HG03469 (cell line): ENCODE measurements around the gene DPYSL3.
"Not testable (repeated sequence)": the region's sequence is repeated elsewhere in the genome, so short reads cannot be mapped to it uniquely, and the experiment has no call there.

Source experiments
- ATAC-seq: cut with Tn5 transposase; IDR thresholded peaks from one replicate; pipeline ENCODE4 v1.9.1; 2021; ENCODE audit warnings: mild to moderate bottlenecking, moderate library complexity, moderate number of reproducible peaks; ENCODE audit not compliant: unreplicated experiment

DPYSL3 gene

DNA sequence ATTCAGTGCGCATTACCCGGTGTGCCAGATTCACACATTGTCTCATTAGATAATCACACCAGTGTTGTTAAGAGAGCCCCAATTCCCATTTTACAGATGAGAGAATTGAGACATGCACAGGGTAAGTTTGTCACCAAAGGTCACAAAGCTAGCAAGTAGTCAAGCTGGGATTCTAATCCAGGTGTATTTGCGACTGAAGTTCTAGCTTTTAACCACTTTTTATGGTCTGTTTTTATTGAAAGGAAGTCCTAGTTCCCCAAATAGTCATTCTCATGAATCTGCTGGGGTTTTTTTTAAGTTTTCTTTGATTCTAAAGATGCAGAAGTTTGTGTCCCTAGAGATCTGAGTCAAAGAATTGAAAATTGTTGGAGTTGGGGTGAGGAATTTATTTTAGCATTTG is 136.5 kb downstream of the DPYSL3 start:
- ATAC-seq = no peak

DNA sequence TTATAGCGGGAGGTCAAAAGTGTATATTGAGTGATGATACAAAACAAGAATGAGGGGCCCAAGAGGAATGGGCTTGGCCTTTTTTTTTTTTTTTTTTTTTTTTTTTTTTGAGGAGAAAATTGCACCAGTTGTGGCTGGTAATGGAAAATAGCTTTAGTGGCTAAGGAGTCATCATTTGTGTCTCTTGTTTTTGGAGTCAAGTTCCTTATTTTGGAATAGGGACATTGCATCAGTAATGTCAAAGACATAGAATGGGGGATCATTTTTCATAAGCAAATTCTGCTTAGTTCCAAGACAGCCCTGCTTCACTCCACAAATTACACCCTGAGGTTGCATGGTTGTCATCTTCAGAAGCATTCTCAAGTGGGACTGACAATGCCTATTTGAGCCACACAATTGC is 137.7 kb downstream of the DPYSL3 start:
- no peak for ATAC-seq

DNA sequence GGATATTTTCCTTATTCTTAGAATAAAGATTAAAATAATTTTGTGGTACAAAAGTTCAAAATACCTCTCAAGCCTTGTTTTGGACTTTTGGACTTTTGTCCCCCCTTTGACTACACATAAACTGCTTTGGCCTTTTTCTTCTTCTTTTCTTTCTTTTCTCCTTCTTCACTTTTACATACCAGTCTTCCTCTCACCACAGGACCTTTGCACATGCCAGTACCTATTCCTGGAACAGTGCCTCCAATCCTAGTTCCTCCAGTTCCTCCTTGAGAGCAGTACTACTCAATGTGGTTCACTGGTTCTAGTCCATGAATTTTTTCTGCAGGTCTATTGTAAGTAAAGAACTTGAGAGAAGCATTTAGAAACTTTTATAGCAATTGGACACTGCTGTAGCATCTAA is 138.6 kb downstream of the DPYSL3 start:
- ATAC-seq = no peak

DNA sequence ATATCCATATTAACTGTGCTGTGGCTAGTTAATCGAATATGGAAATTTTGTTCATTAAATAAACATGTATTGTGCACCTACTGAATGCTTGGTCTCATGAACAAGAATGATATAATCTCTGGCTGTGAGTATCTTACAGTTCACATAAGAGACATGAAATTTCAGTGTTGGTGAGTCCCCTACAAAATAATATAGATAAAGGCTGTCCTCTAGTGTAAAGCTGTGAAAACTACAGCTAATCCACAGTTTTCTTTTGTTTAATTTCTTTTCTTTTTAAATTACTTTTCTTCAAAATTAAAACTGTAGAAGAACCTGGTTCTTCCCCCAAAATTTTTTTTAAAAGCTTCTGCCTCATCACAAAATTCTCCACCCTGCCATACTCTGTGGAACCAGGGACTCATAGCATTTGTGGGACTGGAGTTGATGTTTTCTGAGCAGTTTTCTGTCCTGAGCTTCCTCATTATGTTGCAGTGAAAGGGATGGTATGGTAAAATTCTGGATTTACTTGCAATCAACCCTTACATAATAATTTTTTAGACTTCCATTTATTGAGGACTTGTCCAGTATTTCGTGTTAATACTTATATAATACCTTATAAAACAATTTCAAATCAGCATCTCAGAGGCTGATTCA is 140.0 kb downstream of the DPYSL3 start:
- no peak for ATAC-seq

DNA sequence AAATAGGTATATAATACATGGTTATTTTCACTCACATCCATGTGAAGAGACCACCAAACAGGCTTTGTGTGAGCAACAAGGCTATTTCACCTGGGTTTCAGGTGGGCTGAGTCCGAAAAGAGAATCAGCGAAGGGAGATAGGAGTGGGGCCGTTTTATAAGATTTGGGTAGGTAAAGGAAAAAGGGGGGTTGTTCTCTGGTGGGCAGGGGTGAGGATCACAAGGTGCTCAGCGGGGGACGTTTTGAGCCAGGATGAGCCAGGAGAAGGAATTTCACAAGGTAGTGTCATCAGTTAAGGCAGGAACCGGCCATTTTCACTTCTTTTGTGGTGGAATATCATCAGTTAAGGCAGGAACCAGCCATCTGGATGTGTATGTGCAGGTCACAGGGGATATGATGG is 142.5 kb downstream of the DPYSL3 start:
- not testable (repeated sequence) for ATAC-seq

DNA sequence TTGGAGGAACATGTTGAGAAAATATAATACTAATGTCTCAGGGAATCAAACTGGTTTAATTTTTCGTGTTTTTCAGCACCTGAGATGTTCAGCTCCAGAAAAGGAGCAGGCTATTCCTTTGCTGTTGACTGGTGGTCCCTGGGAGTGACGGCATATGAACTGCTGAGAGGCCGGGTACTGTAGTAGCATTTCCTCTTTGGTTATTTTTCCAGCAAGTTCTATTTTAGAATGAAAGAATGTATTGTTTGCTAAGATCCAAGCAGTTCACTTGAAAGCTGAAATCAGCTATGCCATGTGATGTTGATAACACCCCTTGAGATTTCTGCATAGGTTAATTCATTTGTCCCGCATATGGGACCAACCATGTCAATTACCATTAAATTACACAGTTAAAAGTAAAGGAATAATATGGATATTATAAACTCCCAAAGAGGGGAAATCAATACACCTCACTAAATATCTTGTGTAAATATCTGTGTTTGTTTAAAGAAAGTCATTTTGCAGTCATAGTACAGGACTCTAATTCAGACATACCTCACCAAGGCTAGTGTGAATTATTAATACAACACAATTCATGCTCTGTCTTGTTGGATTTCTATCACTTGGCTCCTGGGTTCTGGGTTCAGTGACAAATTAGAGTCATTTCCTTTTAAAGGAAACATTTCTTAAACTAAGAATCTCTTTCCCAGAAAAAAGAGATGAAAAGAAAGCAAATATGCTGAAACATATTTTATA is 148.3 kb downstream of the DPYSL3 start:
- no peak for ATAC-seq

DNA sequence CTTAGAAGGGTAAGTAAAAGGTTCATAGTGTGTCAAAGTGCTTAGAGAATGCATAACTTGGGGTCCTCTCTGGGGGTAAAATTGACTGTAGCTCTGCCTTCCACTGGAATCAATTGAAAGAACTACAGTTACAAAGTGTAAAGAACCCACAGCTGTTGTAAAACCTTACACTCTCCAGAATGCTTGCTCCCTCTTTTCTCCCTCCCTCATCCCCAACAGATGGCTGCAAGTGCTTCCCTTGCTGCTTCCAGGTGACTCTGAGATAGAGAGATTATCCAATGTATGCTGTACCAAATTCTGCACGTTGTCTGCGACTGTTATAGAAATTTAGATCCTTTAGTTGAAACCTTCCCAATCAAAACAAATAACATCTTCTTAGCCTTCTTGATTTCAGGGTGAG is 149.1 kb downstream of the DPYSL3 start:
- no peak for ATAC-seq

DNA sequence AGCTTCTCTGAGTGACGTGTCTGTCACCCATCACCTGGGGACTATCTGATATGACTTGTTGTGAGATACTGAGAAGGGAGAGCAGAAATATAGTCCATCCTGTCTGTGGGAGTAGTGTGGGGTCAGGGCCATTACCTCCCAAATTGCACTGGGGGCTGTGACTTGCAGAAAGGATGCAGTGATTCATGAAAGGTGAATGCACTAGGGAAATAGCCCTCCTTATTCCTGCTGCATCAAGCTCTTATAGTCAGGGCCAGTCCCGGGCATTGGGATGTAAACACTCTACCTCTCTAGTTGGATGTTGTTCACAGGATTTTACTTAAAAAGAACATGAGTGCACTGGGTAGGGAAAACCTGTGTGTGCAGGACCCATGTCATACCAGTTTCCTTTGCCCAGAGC is 150.3 kb downstream of the DPYSL3 start:
- ATAC-seq = no peak

DNA sequence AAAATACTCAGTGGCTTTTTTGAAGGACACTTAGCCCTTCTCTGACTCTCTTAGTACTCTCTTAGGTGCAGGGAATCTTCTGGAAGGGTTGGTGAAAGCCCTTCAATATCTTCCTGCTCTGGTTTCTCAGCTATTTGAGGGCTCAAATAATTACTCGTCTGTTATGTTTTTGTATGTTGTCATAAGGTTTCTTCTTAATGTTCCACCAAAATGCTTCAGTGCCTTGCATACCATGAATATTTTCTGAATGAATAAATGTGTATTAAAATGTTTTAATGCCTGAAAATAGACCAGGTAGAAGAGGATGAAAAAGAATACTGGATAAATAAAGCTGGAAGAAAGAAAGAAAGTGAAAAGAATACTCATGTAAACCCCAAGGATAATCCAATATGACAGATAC is 150.8 kb downstream of the DPYSL3 start:
- no peak for ATAC-seq

DNA sequence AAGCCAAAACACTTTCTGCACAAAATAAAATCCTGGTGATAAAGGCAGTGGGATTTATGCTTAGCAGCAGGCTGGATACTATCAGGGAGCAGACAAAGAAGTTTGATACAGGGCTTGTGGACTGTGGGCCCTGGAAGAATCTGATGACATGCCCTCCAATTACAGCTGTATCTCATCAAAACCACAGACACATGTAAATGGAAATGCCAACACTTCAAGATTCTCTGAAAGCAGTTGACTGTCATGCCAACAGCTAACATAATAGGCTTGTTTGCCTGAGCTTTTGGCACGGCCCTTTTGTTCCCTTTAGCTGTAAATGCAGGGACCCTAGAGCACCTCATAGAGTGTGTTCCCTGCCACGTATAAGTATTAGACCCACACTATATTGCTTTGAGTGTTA is 160.6 kb downstream of the DPYSL3 start:
- no peak for ATAC-seq

DNA sequence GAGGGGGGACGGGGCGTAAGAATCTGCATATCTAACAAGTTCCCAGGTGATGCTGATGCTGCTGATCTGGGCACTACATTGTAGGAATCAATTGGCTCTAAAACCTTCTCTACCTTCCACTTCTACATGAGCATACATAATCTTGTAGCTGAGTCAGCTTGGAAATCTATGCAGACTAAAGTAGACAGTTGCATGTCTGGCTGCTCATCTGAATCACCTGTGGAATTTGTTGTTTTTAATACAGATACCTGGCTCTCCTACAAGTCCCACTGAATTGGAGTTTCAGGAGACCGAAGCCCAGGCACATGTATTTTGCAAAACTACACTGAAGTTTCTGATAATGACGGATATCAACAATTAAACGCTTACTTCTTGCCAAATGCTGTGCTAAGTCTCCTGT is 161.4 kb downstream of the DPYSL3 start:
- ATAC-seq = no peak

DNA sequence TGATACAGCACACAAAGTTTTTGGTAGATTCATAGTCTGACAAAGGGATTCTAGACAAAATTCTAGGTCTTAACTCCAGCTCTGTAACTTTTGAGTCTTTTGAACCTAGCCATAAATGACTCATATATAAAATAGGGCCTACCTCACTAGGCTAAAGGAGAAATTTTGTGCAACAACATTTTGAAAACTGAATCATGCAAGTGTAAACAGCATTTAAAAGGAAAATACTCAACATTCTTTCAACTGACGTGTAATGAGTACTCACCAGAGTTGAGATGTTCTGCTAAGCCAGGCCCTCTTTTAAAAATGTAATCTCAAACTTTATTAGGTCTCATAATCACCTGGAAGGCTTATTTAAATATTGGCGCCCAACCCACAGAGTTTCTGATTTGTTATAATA is 161.8 kb downstream of the DPYSL3 start:
- ATAC-seq = no peak

DNA sequence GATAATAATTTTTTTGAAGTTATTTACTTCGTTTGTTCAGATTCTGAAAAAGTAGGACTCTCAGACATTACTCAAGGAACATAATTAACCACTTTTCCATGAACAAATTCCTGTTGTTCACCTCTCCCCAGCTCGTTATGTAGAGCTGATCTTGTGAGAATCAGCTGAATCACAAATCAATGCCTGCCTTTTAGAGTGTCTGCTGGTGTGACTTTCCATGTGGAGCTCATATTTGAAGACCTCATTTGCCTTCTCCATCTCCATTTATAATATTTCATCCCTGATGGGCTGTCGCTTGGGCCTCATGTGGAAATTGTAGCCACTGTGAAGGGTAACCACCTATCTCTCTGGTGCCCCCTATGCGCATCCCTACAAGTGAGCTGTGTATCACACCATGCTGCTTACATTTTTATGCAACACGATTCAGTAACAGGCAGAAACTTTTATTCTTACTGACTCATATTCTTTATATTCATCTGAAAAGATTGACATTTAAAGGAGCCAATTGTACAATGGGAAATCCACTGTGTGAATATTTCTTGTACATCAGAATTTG is 163.8 kb downstream of the DPYSL3 start:
- ATAC-seq = no peak

DNA sequence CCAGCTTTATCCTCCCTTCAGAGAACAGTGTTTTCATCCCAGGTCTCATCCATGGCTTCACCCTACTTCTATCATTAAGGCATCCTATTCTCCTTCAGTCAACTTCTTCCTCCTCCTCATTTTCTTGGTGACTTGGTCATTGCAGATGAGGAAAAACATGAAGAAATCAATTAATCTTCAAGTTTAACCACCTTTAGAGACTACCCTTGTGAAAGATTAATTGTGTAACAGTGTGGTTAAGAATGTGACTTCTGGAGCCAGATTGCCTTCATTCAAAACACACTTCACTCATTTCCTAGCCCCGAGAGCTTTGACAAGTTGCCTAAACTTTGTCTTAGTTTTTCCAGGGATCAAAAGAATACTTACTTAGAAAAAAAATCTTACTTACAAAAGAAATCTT is 165.0 kb downstream of the DPYSL3 start:
- ATAC-seq = no peak

DNA sequence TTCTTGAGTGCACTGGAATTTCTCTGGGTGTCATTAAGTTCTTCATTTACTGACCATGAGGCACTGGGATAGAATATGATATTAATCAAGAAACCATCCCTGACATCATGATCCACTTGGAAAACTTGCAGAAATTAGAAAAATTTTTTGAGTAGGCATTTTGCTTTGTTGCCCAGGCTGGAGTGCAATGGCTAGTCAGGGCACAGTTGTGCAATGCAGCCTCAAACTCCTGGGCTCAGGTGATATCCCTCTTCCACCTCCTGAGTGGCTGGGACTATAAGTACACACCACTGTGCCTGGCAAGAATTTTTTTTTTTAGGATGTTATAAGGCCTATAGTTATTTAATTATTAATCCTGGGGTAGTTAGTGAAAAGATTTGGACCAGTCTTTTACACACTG is 168.5 kb downstream of the DPYSL3 start:
- no peak for ATAC-seq

DNA sequence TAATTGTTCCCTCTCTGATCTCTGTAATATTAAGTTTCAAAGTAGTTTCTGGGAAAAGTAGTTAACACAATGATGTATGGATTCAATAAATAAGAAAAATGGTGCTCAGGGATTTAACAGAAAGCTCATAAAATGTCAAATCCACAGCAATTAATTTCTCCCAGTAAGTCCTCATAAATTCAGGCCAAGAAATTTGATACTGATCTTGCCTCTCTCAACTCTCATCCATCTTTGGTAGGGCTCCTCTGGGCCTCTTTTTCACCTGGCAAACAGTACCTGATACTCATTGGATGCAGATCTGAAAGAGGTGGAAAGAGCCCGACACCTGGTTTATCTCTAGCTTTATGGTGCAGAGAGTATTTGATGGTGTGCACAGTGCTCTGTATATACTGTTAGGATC is 168.9 kb downstream of the DPYSL3 start:
- no peak for ATAC-seq
